ENCODE data around the gene SCG3.

The SCG3 gene

GRCh38 chr15:51727141-51727897 is 46.0 kb downstream of the SCG3 start:
- Histone ChIP-seq H3K36me3 (ENCODE audit: insufficient read depth, low read length) (no peaks in the 10 kb centered on the region), H2AFZ (ENCODE audit: low read length, unreplicated experiment) (no peak overlapping the region), H3K79me2 (ENCODE audit: control insufficient read depth, insufficient read depth, low read length, unreplicated experiment) (peaks cover 34% of the 10 kb centered on the region), H3K27me3 (ENCODE audit: insufficient read depth, low read length) (no peaks in the 10 kb centered on the region), H3K27ac (ENCODE audit: low read depth, low read length) (peak overlapping the region; percentile 13; the same call in 1 of the 2 replicates), H3K4me1 (ENCODE audit: control insufficient read depth, insufficient read depth, low read length, unreplicated experiment) (peaks cover 38% of the 10 kb centered on the region), H3K4me3 (ENCODE audit: low read depth, low read length) (no peak overlapping the region)

GRCh38 chr15:51731549-51732267 is 50.4 kb downstream of the SCG3 start:
- peak overlapping the region; percentile 78 for H3K27ac ChIP-seq (ENCODE audit: low read depth, low read length)

GRCh38 chr15:51732646-51733045 is 51.3 kb downstream of the SCG3 start:
- H3K27me3 ChIP-seq (ENCODE audit: insufficient read depth, low read length) = no peaks in the 10 kb centered on the region
- H3K79me2 ChIP-seq (ENCODE audit: control insufficient read depth, insufficient read depth, low read length, unreplicated experiment) = peaks cover 35% of the 10 kb centered on the region
- H2AFZ ChIP-seq (ENCODE audit: low read length, unreplicated experiment) = no peak overlapping the region
- H3K36me3 ChIP-seq (ENCODE audit: insufficient read depth, low read length) = no peaks in the 10 kb centered on the region
- H3K4me3 ChIP-seq (ENCODE audit: low read depth, low read length) = no peak overlapping the region
- no peak overlapping the region for H3K27ac ChIP-seq (ENCODE audit: low read depth, low read length)
- peaks cover 32% of the 10 kb centered on the region for H3K4me1 ChIP-seq (ENCODE audit: control insufficient read depth, insufficient read depth, low read length, unreplicated experiment)

More at GRCh38 chr15:51731549-51732267, 50.4 kb downstream of the SCG3 start:
- no peaks in the 10 kb centered on the region for H3K27me3 ChIP-seq (ENCODE audit: insufficient read depth, low read length)
- peak overlapping the region; percentile 75 for H3K4me3 ChIP-seq (ENCODE audit: low read depth, low read length)
- H2AFZ ChIP-seq (ENCODE audit: low read length, unreplicated experiment) = peak overlapping the region; percentile 76
- H3K4me1 ChIP-seq (ENCODE audit: control insufficient read depth, insufficient read depth, low read length, unreplicated experiment) = peaks cover 41% of the 10 kb centered on the region
- H3K36me3 ChIP-seq (ENCODE audit: insufficient read depth, low read length) = no peaks in the 10 kb centered on the region
- H3K79me2 ChIP-seq (ENCODE audit: control insufficient read depth, insufficient read depth, low read length, unreplicated experiment) = peaks cover 38% of the 10 kb centered on the region

DNA sequence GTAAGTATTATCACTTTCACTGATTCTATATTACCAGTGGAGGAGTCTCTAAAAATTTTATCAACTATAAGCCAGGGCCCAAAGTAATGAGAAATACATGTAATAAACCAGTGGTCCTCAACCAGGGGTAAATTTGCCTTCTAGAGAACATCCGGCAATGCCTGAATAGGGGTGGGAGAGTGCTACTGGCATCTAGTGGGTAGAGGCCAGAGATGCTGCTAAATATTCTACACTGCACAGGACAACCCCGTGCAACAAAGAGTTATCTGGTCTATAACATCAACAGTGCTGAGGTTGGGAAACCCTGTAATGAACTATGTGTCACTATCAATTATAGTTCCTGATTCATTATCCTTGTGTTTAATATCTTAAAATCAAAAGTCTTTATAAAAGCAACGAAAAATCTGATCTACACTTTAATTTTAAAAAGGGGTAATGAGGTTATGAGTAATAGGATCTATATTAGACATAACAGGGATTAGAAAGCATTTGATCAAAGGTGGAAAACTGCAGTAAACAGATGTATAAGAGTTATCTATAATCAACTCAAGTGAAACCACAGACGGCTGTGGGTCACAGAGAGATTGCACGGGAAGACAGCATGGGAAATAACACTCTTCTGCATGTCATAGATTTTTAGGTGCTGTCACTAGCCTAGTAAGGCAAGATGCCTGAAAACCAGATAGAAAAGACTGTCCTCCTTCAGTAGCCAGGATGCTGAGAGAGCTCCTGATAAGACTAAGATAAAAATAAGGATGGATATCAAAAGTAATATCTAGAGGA is 54.1 kb downstream of the SCG3 start:
- Histone ChIP-seq H3K79me2 (ENCODE audit: control insufficient read depth, insufficient read depth, low read length, unreplicated experiment) (peaks cover 22% of the 10 kb centered on the region), H3K4me1 (ENCODE audit: control insufficient read depth, insufficient read depth, low read length, unreplicated experiment) (peaks cover 29% of the 10 kb centered on the region), H2AFZ (ENCODE audit: low read length, unreplicated experiment) (no peak overlapping the region), H3K27ac (ENCODE audit: low read depth, low read length) (no peak overlapping the region), H3K36me3 (ENCODE audit: insufficient read depth, low read length) (no peaks in the 10 kb centered on the region), H3K27me3 (ENCODE audit: insufficient read depth, low read length) (no peaks in the 10 kb centered on the region), H3K4me3 (ENCODE audit: low read depth, low read length) (0 out of 2 replicates have a peak overlapping the region, but pooled peaks have one; percentile 88)

- peaks cover 15% of the 10 kb centered on the region for H3K79me2 ChIP-seq (ENCODE audit: control insufficient read depth, insufficient read depth, low read length, unreplicated experiment)
- peak overlapping the region; percentile 88 for H3K4me3 ChIP-seq (ENCODE audit: low read depth, low read length)
- H3K36me3 ChIP-seq (ENCODE audit: insufficient read depth, low read length) = no peaks in the 10 kb centered on the region
- H3K27me3 ChIP-seq (ENCODE audit: insufficient read depth, low read length) = no peaks in the 10 kb centered on the region
- peaks cover 24% of the 10 kb centered on the region for H3K4me1 ChIP-seq (ENCODE audit: control insufficient read depth, insufficient read depth, low read length, unreplicated experiment)
- no peak overlapping the region for H2AFZ ChIP-seq (ENCODE audit: low read length, unreplicated experiment)
- H3K27ac ChIP-seq (ENCODE audit: low read depth, low read length) = no peak overlapping the region
Measured at GRCh38 chr15:51736069-51736468, 54.8 kb downstream of the SCG3 start.

GRCh38 chr15:51736751-51737521 is 55.6 kb downstream of the SCG3 start:
- H3K79me2 ChIP-seq (ENCODE audit: control insufficient read depth, insufficient read depth, low read length, unreplicated experiment) = peaks cover 9% of the 10 kb centered on the region
- no peaks in the 10 kb centered on the region for H3K36me3 ChIP-seq (ENCODE audit: insufficient read depth, low read length)
- H3K4me1 ChIP-seq (ENCODE audit: control insufficient read depth, insufficient read depth, low read length, unreplicated experiment) = peaks cover 16% of the 10 kb centered on the region
- H3K27me3 ChIP-seq (ENCODE audit: insufficient read depth, low read length) = no peaks in the 10 kb centered on the region
- H2AFZ ChIP-seq (ENCODE audit: low read length, unreplicated experiment) = peak overlapping the region; percentile 87
- H3K27ac ChIP-seq (ENCODE audit: low read depth, low read length) = no peak overlapping the region
- peak overlapping the region; percentile 88 for H3K4me3 ChIP-seq (ENCODE audit: low read depth, low read length)

DNA sequence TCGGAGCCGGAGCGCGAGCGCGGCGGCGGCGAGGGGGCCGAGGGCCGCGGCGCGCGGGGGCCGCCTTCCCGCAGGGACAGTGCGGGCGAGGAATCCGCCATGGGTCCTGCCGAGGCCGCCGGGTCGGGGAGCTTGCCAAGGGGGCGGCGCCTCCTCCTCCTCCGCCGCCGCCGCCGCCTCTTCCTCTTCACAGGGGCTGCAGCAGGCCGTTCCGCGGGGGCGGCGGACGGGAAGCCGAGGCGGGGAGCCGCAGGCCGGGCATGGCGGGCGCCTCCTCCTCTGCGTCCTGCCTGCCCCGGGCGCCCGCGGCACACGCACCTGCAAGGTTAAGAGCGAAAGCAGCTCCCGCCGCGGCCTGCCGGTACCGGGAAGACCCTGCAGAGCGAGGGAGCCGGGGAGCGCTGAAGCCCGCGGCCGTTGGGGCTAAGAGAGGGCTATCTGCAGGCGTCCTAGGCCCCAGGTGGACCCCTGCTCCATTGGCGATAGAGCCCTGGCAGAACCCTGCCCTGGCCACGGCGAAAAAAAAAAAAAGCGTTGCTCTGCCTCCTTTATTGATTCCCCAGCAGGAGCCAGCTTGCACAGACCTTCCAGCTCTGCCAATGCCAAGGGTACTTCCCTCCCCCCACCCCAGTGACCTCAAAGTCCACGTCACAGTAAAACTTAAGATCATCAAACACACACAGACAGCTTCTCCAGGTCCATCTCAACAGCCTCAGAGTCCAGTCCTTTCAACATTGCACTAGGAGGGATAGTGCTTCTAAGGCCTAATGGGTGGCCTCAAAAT is 56.4 kb downstream of the SCG3 start, which contains the start of gene LYSMD2:
LYSMD2 (minus strand) TSS at position 134 of the 784 bp plus-strand sequence; CDS start at position 101, 33 bp downstream.
- peaks cover 11% of the 10 kb centered on the region for H3K4me1 ChIP-seq (ENCODE audit: control insufficient read depth, insufficient read depth, low read length, unreplicated experiment)
- no peak within 1 kb of the TSS for H3K27ac ChIP-seq (ENCODE audit: low read depth, low read length)
- no peaks in the 10 kb centered on the region for H3K36me3 ChIP-seq (ENCODE audit: insufficient read depth, low read length)
- peak within 1 kb of the TSS; percentile 88 for H3K4me3 ChIP-seq (ENCODE audit: low read depth, low read length)
- peak within 1 kb of the TSS; percentile 87 for H2AFZ ChIP-seq (ENCODE audit: low read length, unreplicated experiment)
- peaks cover 4% of the 10 kb centered on the region for H3K79me2 ChIP-seq (ENCODE audit: control insufficient read depth, insufficient read depth, low read length, unreplicated experiment)
- H3K27me3 ChIP-seq (ENCODE audit: insufficient read depth, low read length) = peaks cover under 1% of the 10 kb centered on the region; the same call in 1 of the 2 replicates

GRCh38 chr15:51738553-51738952 is 57.2 kb downstream of the SCG3 start:
- Histone ChIP-seq H3K27ac (ENCODE audit: low read depth, low read length) (no peak overlapping the region), H2AFZ (ENCODE audit: low read length, unreplicated experiment) (no peak overlapping the region), H3K4me1 (ENCODE audit: control insufficient read depth, insufficient read depth, low read length, unreplicated experiment) (peaks cover 11% of the 10 kb centered on the region), H3K79me2 (ENCODE audit: control insufficient read depth, insufficient read depth, low read length, unreplicated experiment) (peaks cover 4% of the 10 kb centered on the region), H3K36me3 (ENCODE audit: insufficient read depth, low read length) (no peaks in the 10 kb centered on the region), H3K27me3 (ENCODE audit: insufficient read depth, low read length) (peaks cover 9% of the 10 kb centered on the region), H3K4me3 (ENCODE audit: low read depth, low read length) (no peak overlapping the region)

GRCh38 chr15:51739061-51739712 is 57.9 kb downstream of the SCG3 start:
- Histone ChIP-seq H3K4me3 (ENCODE audit: low read depth, low read length) (no peak overlapping the region), H3K27ac (ENCODE audit: low read depth, low read length) (no peak overlapping the region), H3K79me2 (ENCODE audit: control insufficient read depth, insufficient read depth, low read length, unreplicated experiment) (peaks cover 4% of the 10 kb centered on the region), H3K36me3 (ENCODE audit: insufficient read depth, low read length) (no peaks in the 10 kb centered on the region), H3K27me3 (ENCODE audit: insufficient read depth, low read length) (peaks cover 16% of the 10 kb centered on the region), H2AFZ (ENCODE audit: low read length, unreplicated experiment) (no peak overlapping the region), H3K4me1 (ENCODE audit: control insufficient read depth, insufficient read depth, low read length, unreplicated experiment) (peaks cover 11% of the 10 kb centered on the region)

Measured in ACC112 (cell line).